ENCODE results near the gene PTER.

DNA sequence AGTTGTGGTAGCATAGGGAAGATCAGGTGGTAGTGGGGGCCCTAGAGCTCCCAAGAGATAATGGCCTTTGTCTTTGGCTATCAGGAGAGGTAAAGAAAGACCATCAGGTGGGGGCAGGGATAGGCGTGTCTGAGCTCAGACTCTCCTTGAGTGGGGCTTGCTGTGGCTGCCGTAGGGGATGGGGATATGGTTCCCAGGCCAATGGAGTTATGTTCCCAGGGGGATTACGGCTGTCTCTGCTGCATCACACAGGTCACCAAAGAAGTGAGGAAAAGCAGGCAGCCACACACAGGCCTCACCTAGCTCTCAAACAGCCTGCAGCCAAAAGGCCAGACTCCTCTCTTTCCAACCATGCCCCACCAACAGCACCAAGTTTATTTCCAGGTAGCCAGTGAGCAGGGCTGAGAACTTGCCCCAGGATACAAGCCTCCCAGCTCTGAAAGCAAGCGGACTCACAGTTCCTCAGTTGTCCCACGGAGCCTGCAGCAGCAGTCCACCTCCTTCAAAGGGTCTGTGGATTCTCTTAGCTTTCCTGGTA is 122.5 kb downstream of the PTER start:
- TF ChIP-seq, protein P1, sequence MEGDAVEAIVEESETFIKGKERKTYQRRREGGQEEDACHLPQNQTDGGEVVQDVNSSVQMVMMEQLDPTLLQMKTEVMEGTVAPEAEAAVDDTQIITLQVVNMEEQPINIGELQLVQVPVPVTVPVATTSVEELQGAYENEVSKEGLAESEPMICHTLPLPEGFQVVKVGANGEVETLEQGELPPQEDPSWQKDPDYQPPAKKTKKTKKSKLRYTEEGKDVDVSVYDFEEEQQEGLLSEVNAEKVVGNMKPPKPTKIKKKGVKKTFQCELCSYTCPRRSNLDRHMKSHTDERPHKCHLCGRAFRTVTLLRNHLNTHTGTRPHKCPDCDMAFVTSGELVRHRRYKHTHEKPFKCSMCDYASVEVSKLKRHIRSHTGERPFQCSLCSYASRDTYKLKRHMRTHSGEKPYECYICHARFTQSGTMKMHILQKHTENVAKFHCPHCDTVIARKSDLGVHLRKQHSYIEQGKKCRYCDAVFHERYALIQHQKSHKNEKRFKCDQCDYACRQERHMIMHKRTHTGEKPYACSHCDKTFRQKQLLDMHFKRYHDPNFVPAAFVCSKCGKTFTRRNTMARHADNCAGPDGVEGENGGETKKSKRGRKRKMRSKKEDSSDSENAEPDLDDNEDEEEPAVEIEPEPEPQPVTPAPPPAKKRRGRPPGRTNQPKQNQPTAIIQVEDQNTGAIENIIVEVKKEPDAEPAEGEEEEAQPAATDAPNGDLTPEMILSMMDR (IDR thresholded peaks at IDR 0.05) = no peak
- no peak for TF ChIP-seq POLR2A (IDR thresholded peaks at IDR 0.05)
